IMR-90 (cell line): ENCODE data around the gene FHIP1A. TPM values are rescaled to one million over a fixed set of nuclear protein-coding genes. Genes with fewer than 3 reads are reported as not detected.

ENCODE experiments used
- ATAC-seq: fragments of 200-7000 bp; cut with Tn5 transposase; 2 replicates; pipeline ENCODE4 v1.9.1; 2020; ENCODE audit warnings: low read depth, mild to moderate bottlenecking, moderate library complexity
- BruUV-seq: library from RNA; stranded (reverse); fragments of 400-500 nt; replicated peaks from 2 replicates; lab custom pipeline; 2021; lab: Mats Ljungman, UMichigan
- CTCF ChIA-PET: fragments of 300-600 bp; formaldehyde crosslinking; extraction: SDS; loops from one replicate; lab custom pipeline; 2021; ENCODE audit warnings: antibody characterized with exemption; lab: Yijun Ruan, JAX
- POLR2A ChIA-PET: fragments of 300-600 bp; sonication (Branson Sonifier 250); formaldehyde crosslinking; loops from one replicate; lab custom pipeline; 2022; ENCODE audit warnings: antibody characterized with exemption; ENCODE audit not compliant: unreplicated experiment; lab: Charles Lee
- DNase-seq: peaks from one replicate; pipeline ENCODE4 v3.0.0; 2013
- H2AFZ ChIP-seq: replicated peaks from 2 replicates; pipeline ENCODE3; 2013; ENCODE audit warnings: low read length, mild to moderate bottlenecking; ENCODE audit not compliant: poor library complexity
- H2AK5ac ChIP-seq: 2 replicates; pipeline ENCODE4 v1.6.1; 2013; ENCODE audit warnings: low read depth, low read length, inconsistent platforms
- H2AK9ac ChIP-seq: replicated peaks from 2 replicates; pipeline ENCODE3; 2013; ENCODE audit warnings: mild to moderate bottlenecking, low read depth, low read length, moderate library complexity; ENCODE audit not compliant: poor library complexity
- H2BK120ac ChIP-seq: 2 replicates; pipeline ENCODE4 v1.6.1; 2013; ENCODE audit warnings: low read depth, low read length, inconsistent platforms
- H2BK15ac ChIP-seq: 3 replicates; pipeline ENCODE4 v1.6.1; 2013; ENCODE audit warnings: low read depth, low read length, inconsistent platforms
- H2BK20ac ChIP-seq: 2 replicates; pipeline ENCODE4 v1.6.1; 2013; ENCODE audit warnings: low read depth, mild to moderate bottlenecking, inconsistent platforms, low read length, moderate library complexity
- H2BK5ac ChIP-seq: 2 replicates; pipeline ENCODE4 v1.6.1; 2013; ENCODE audit warnings: mild to moderate bottlenecking, low read depth, low read length, inconsistent platforms; ENCODE audit not compliant: poor library complexity, severe bottlenecking
- H3K14ac ChIP-seq: replicated peaks from 2 replicates; pipeline ENCODE4 v1.6.1; 2013; ENCODE audit warnings: low read depth, low read length, inconsistent platforms
- H3K18ac ChIP-seq: 2 replicates; pipeline ENCODE4 v1.6.1; 2013; ENCODE audit warnings: low read depth, low read length, control low read depth
- H3K23ac ChIP-seq: 2 replicates; pipeline ENCODE4 v1.6.1; 2013; ENCODE audit warnings: low read depth, low read length, inconsistent platforms
- H3K27ac ChIP-seq: 2 replicates; pipeline ENCODE4 v1.5.1; 2013; ENCODE audit warnings: mild to moderate bottlenecking, control low read depth, low read length; ENCODE audit not compliant: insufficient read depth
- H3K27me3 ChIP-seq: 2 replicates; pipeline ENCODE4 v1.6.1; 2013; ENCODE audit warnings: low read length; ENCODE audit not compliant: control insufficient read depth, insufficient read depth
- H3K36me3 ChIP-seq: 2 replicates; pipeline ENCODE4 v1.6.1; 2013; ENCODE audit warnings: low read length, mixed read lengths; ENCODE audit not compliant: control insufficient read depth, insufficient read depth
- H3K4ac ChIP-seq: 2 replicates; pipeline ENCODE4 v1.6.1; 2013; ENCODE audit warnings: low read depth, low read length, inconsistent platforms
- H3K4me1 ChIP-seq: 2 replicates; pipeline ENCODE4 v1.6.1; 2013; ENCODE audit warnings: low read length, mixed read lengths; ENCODE audit not compliant: control insufficient read depth, insufficient read depth
- H3K4me2 ChIP-seq: 2 replicates; pipeline ENCODE4 v1.6.1; 2013; ENCODE audit warnings: low read depth, mild to moderate bottlenecking, control low read depth, low read length, moderate library complexity
- H3K4me3 ChIP-seq: 2 replicates; pipeline ENCODE4 v1.5.1; 2013; ENCODE audit warnings: low read depth, mild to moderate bottlenecking, control low read depth, low read length, moderate library complexity; ENCODE audit not compliant: insufficient read depth
- H3K56ac ChIP-seq: 2 replicates; pipeline ENCODE4 v1.6.1; 2013; ENCODE audit warnings: low read length, inconsistent platforms; ENCODE audit not compliant: insufficient read depth; ENCODE audit errors: extremely low read depth
- H3K79me1 ChIP-seq, 2 experiments: 2 replicates each; pipeline ENCODE4 v1.6.1; 2013; ENCODE audit warnings: low read length in 2 of 2, inconsistent platforms in 1 of 2, low read depth in 1 of 2
- H3K9ac ChIP-seq: 2 replicates; pipeline ENCODE4 v1.6.1; 2013; ENCODE audit warnings: low read depth, low read length, control low read depth
- H3K9me1 ChIP-seq: 2 replicates; pipeline ENCODE4 v1.6.1; 2013; ENCODE audit warnings: low read length, inconsistent platforms; ENCODE audit not compliant: insufficient read depth
- H3K9me3 ChIP-seq: 2 replicates; pipeline ENCODE4 v1.6.1; 2013; ENCODE audit warnings: low read length; ENCODE audit not compliant: control insufficient read depth, insufficient read depth
- H4K20me1 ChIP-seq: 2 replicates; pipeline ENCODE4 v1.6.1; 2013; ENCODE audit warnings: low read length, inconsistent platforms; ENCODE audit not compliant: insufficient read depth
- H4K5ac ChIP-seq: 2 replicates; pipeline ENCODE4 v1.6.1; 2013; ENCODE audit warnings: mild to moderate bottlenecking, low read depth, low read length, control low read depth
- H4K8ac ChIP-seq, 2 experiments: 2 replicates each; pipeline ENCODE4 v1.6.1; 2013; ENCODE audit warnings: low read depth in 2 of 2, low read length in 2 of 2, control low read depth in 1 of 2, inconsistent platforms in 1 of 2
- H4K91ac ChIP-seq: 2 replicates; pipeline ENCODE4 v1.6.1; 2013; ENCODE audit warnings: low read depth, low read length, inconsistent platforms; ENCODE audit not compliant: insufficient read depth
- POLR2A ChIP-seq: IDR thresholded peaks from 2 replicates; pipeline ENCODE4 v1.6.1; 2012; ENCODE audit warnings: mild to moderate bottlenecking, low read depth, low read length
- RAD21 ChIP-seq: IDR thresholded peaks from 2 replicates; pipeline ENCODE4 v1.6.1; 2012; ENCODE audit warnings: low read length, improper control_type of control experiment
- RCOR1 ChIP-seq: IDR thresholded peaks from 2 replicates; pipeline ENCODE4 v1.6.1; 2012; ENCODE audit warnings: mild to moderate bottlenecking, low read length, improper control_type of control experiment; ENCODE audit not compliant: insufficient replicate concordance
- WGBS, 2 experiments: methylation state at CpG; one replicate each; pipeline versions ENCODE4 v1.1.5 to v1.1.7; 2013; ENCODE audit warnings: missing lambda C conversion rate in 2 of 2; ENCODE audit not compliant: insufficient read length in 1 of 2; ENCODE audit errors: extremely low coverage in 2 of 2; 5-methylcytosine and 5-hydroxymethylcytosine counted together
- dilution Hi-C: fragments of 300-500 bp; cut with HindIII; formaldehyde crosslinking; loops from one replicate; pipeline ENCODE4 v1.14.3; 2018; ENCODE audit warnings: low sequenced_read_pairs; ENCODE audit not compliant: unreplicated experiment
- in situ Hi-C: fragments of 300-500 bp; cut with MboI; formaldehyde crosslinking; loops from 3 replicates; pipeline ENCODE4 v1.14.3; 2019; ENCODE audit warnings: low sequenced_read_pairs, inconsistent platforms, mixed read lengths
- intact Hi-C: fragments of 100-400 bp; cut with micrococcal nuclease; formaldehyde crosslinking; loops from 2 replicates; pipeline ENCODE4 v1.10.0; 2022
- polyA plus RNA-seq, 3 experiments: library from polyadenylated mRNA; depleted of rRNA; stranded (reverse); fragments of >200 nt; gene quantifications; 2 replicates each; pipeline ENCODE4 v1.2.3, GENCODE V29; 2012; ENCODE audit warnings: low replicate concordance in 1 of 3
- total RNA-seq: library from RNA; depleted of rRNA; stranded (reverse); fragments of >200 nt; gene quantifications from 2 replicates; pipeline ENCODE4 v1.2.3, GENCODE V29; 2012

Gene FHIP1A
- total and polyA plus RNA-seq, 2 of the 4 experiments (the other 2 are of a cell fraction), result 0.02 to 0.18 TPM

- ATAC-seq (no peak), DNase-seq (no peak)
- Histone ChIP-seq H3K4me2 (no peak overlapping the region), H3K9me3 (no peaks in the 10 kb centered on the region), H2AFZ (no peak overlapping the region), H4K8ac (no peak overlapping the region), H3K56ac (no peak overlapping the region), H3K23ac (no peak overlapping the region), H3K27ac (no peak overlapping the region), H3K9ac (no peak overlapping the region), H4K91ac (no peak overlapping the region), H3K4me3 (no peak overlapping the region), H4K20me1 (no peaks in the 10 kb centered on the region), H3K9me1 (peaks cover 3% of the 10 kb centered on the region), H3K36me3 (no peaks in the 10 kb centered on the region), H3K18ac (no peak overlapping the region), H2AK5ac (0 out of 2 replicates have a peak overlapping the region, but pooled peaks have one; percentile 56), H2BK5ac (no peak overlapping the region), H3K4me1 (no peaks in the 10 kb centered on the region; the same call in 1 of the 2 replicates), H2AK9ac (no peak overlapping the region), H3K27me3 (no peaks in the 10 kb centered on the region), H3K79me1 (no peaks in the 10 kb centered on the region), H2BK15ac (no peak overlapping the region), H4K5ac (no peak overlapping the region), H2BK20ac (no peak overlapping the region), H3K4ac (no peak overlapping the region), H3K14ac (no peak overlapping the region), H2BK120ac (peak overlapping the region; percentile 29)
- no CpG with 5 or more reads among the region's 5 CpGs for WGBS, 2 experiments
- TF ChIP-seq RCOR1 (no peak), RAD21 (no peak), POLR2A (no peak)
- dilution Hi-C loops, result no loop called here
- intact Hi-C loops, result no loop called here
- BruUV-seq, result no TSS peak
- ChIA-PET POLR2A (no interaction called here), CTCF (no interaction called here)
- in situ Hi-C loops, result no loop called here
Observed at GRCh38 chr4:151417164-151417571, 8.2 kb downstream of the FHIP1A start.
